NCI-H146 treated with DMSO at 0.1 percent for 48 hours (cell line): Measurements from ENCODE around the gene FAM13B.
A peak's percentile ranks its signal among the peaks of the same experiment; 100 is the strongest.
"Not testable (repeated sequence)": the region's sequence is repeated elsewhere in the genome, so short reads cannot be mapped to it uniquely, and the experiment has no call there.

Experiments used
- DNase-seq: peaks from one replicate; lab custom pipeline; 2025; ENCODE audit not compliant: unreplicated experiment; lab: John Stamatoyannopoulos, UW

The FAM13B gene

GRCh38 chr5:138035605-138036537 is 3.0 kb upstream of the FAM13B start:
- peak; percentile 76 for DNase-seq

GRCh38 chr5:138033907-138034306 is 1.0 kb upstream of the FAM13B start:
- no peak for DNase-seq

DNA sequence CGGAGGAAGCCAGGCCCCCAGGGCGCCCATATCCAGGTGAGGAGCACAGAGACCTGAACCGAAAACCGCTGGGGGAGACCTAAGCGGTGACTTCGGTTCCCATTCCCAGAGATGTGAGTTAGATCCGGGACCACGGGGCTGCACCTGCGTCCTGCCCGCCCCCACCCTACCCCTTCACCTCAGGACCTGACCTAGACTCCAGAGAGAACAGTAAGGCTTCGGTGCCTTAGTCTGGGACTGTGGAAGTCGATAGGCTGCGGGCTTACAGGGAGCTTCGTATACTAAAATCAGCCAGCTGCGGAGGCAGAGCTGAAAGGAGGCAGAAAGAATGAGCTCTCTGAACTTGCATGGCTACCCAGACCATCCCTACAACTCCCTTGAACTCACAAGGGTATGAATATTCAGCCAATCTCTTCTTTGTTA is 518 bp upstream of the FAM13B start:
- no peak for DNase-seq

GRCh38 chr5:138032028-138032571 is 779 bp downstream of the FAM13B start:
- no peak for DNase-seq

- DNase-seq: no peak
Measured at GRCh38 chr5:138029944-138030343, 2.9 kb downstream of the FAM13B start.

GRCh38 chr5:138029501-138029900 is 3.4 kb downstream of the FAM13B start:
- DNase-seq: no peak

DNA sequence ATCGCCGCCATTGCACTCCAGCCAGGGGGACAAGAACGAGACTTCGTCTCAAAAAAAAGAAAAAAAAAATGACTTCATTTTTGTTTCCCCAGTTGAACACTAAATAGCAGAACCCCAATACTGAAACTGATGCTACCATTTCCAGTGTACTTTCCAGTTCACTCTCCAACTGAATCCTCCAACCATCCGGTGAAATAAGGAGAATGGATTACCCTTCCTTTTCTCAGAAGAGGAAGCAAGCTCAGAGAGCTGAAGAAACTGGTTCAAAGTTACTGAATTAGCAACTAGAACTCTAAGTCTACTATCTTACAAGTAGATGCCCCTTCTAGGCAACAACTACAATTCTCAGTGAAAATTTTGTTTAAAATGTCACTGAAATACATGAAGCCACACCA is 3.9 kb downstream of the FAM13B start:
- no peak for DNase-seq

GRCh38 chr5:138028262-138028970 is 4.5 kb downstream of the FAM13B start:
- not testable (repeated sequence) for DNase-seq

GRCh38 chr5:138026793-138027192 is 6.1 kb downstream of the FAM13B start:
- DNase-seq: not testable (repeated sequence)

GRCh38 chr5:138025285-138025684 is 7.6 kb downstream of the FAM13B start:
- DNase-seq: no peak

GRCh38 chr5:138024117-138024516 is 8.8 kb downstream of the FAM13B start:
- no peak for DNase-seq

GRCh38 chr5:138022912-138023311 is 10.0 kb downstream of the FAM13B start:
- DNase-seq: no peak

DNA sequence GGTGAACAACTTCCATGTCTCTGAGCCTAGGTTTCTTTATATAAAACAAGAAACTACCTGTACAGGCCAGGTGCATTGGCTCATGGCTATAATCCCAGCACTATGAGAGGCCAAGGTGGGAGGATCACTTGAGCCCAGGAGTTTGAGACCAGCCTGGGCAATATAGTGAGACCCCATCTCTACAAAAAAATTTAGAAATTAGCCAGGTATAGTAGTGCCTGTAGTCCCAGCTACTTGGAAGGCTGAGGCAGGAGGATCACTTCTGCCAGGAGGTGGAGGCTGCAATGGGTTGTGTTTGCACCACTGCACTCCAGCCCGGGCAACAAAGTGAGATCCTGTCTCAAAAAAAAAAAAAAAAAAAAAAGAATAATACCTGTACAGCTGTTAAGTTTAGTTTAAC is 11.1 kb downstream of the FAM13B start:
- DNase-seq: no peak

GRCh38 chr5:138018849-138019248 is 14.0 kb downstream of the FAM13B start:
- DNase-seq: no peak

DNA sequence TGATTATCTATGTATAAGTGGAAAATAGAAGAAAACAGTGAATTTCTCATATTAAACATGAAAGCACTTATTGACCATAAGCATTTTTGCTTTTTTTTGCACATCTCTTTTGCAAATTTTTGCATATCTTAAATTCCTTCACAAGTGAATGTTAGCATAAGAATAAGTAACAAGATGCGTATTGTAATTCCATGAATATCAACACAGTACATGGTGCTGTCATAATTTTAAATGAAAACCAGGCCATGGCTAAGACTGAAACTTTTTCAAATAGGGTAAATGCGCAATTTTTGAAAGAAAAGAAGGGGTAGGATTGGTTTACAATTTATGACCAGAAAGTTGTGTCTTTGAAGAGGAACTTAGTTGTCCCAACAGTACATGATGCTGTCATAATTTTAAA is 17.0 kb downstream of the FAM13B start:
- DNase-seq: no peak

- DNase-seq: no peak
Measured at GRCh38 chr5:138011991-138012390, 20.9 kb downstream of the FAM13B start.

GRCh38 chr5:138000102-138000723 is 32.7 kb downstream of the FAM13B start:
- DNase-seq: no peak

DNA sequence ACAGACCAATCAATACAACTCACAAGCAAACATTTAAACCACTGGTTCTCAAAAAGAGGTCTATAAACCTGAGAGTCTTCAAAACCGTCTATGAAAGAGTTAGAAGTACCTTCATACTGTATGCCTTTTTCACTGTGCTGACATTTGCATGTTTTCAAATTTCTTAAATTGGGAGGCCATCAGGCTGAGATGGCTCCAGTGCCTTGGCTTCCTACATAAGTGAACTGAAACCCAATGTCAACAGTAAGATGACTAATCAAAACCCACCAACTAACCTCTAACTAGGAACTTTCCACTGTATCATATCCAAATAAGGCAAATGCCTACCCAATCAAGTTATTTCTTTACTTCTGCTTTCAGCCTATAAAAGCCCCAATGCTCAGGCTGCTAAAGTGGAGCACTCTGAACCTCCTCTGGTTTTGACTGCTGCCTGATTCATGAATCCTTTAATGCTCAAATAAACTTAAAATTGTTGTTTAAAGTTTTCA is 35.1 kb downstream of the FAM13B start:
- no peak for DNase-seq

GRCh38 chr5:137995749-137996128 is 37.1 kb downstream of the FAM13B start:
- DNase-seq: no peak

DNA sequence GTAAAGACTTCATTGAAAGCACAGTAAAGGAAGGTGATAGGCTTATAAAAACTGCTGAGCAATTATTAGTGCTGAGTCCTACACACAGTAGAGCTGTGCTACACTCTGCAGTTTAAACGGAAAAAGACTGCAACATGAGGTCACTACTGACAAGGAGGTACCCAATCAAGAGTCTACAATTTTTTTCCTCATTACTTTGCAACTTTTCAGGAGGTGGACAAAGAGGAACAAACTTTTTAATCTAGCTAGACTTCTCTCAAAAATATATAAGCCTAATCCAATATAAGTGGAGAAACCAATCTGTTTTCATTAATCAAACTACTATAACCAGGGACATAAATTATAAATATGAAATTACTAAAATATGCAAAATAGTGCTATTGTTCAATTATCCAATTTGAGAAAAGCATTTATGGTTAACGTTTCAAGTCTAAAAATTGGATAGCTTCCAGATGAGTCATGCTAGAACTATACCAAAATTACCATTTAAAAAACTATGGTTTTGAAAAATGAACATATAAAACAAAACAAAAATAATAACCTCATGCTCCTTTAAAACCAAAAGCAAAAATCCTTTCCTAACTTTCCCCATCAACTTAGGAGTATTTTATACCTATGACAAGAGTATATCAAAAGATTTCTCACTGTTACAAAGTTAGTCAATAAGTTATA is 37.7 kb downstream of the FAM13B start:
- no peak for DNase-seq

DNA sequence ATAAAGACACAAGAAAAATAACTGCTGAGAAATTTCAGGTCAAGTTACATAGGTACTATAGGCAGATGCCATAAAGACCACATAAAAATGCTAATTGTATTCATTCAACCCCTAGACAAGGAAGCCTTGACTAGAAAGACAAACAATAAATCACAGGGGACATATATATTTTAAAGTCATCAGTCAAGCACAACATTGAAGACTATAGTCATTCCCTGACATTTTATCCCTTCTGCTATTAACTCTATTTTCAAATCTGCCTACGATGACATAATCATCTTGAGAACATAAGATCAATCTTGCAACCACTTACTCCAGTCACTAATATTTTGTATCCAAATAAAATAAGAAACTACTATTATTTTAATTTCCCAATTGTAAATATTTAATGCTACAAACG is 38.3 kb downstream of the FAM13B start:
- no peak for DNase-seq
